GM10248 (cell line): ENCODE data around the gene TMEM201.

ENCODE experiments used
- CTCF ChIA-PET: fragments of 300-600 bp; sonication (Branson Sonifier 250); formaldehyde crosslinking; extraction: SDS; loops from one replicate; lab custom pipeline; 2021; ENCODE audit warnings: antibody characterized with exemption; lab: Yijun Ruan, JAX
- POLR2A ChIA-PET: fragments of 350-650 bp; sonication (Branson Sonifier 250); formaldehyde crosslinking; extraction: SDS; loops from one replicate; lab custom pipeline; 2020; ENCODE audit warnings: antibody characterized with exemption; lab: Yijun Ruan, JAX
- DNase-seq: peaks from one replicate; pipeline ENCODE4 v3.0.0; 2012; ENCODE audit errors: extremely low spot score
- TF ChIP-seq, protein P1 (sequence below): IDR thresholded peaks from 2 replicates; pipeline ENCODE4 v1.5.1; 2012; ENCODE audit warnings: mild to moderate bottlenecking, low read depth; ENCODE audit errors: extremely low read depth, missing control alignments, control extremely low read depth

Gene TMEM201

DNA sequence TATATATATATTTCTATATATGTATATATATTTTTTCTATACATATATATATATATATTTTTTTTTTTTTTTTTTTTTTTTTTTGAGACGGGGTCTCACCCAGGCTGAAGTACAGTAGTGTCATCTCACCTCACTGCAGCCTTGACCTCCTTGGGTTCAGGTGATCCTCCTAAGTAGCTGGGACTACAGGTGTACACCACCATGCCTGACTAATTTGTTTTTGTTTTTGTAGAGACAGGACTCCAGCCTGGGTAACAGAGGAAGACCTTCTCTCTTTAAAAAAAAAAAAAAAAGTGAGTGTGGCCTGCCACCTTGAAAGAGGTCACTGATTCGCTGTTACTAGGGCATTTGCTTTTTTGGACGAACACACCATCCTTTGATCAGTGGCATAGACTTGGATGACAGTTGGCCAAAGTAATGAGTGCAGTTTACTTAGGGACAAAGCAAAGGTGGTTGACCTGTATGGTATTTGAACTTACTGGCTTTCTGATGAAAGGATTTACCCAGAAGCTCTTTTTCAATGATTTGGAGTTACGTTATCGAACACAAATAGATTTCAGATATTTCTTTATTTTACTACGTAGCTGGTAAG, 38.7 kb upstream of the TMEM201 start:
- TF ChIP-seq, protein P1, sequence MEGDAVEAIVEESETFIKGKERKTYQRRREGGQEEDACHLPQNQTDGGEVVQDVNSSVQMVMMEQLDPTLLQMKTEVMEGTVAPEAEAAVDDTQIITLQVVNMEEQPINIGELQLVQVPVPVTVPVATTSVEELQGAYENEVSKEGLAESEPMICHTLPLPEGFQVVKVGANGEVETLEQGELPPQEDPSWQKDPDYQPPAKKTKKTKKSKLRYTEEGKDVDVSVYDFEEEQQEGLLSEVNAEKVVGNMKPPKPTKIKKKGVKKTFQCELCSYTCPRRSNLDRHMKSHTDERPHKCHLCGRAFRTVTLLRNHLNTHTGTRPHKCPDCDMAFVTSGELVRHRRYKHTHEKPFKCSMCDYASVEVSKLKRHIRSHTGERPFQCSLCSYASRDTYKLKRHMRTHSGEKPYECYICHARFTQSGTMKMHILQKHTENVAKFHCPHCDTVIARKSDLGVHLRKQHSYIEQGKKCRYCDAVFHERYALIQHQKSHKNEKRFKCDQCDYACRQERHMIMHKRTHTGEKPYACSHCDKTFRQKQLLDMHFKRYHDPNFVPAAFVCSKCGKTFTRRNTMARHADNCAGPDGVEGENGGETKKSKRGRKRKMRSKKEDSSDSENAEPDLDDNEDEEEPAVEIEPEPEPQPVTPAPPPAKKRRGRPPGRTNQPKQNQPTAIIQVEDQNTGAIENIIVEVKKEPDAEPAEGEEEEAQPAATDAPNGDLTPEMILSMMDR: no peak
- DNase-seq: no peak
- ChIA-PET CTCF (no interaction called here), POLR2A (no interaction called here)

DNA sequence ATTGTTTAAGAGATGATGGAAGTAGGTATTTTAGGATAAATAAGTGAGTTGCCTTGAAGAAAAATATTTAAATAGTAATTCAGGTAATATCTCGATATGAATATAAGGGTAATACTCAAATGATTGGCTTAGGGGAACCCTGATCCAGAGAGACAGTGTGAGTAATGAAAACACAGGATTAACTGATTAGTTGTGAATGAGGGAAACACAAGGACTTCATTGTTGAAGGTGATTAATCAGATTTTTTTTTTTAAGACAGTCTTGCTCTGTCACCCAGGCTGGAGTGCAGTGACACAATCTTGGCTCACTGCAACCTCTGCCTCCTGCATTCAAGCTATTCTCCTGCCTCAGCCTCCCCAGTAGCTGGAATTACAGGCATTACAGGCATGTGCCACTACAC, 36.7 kb upstream of the TMEM201 start:
- ChIA-PET POLR2A (no interaction called here), CTCF (interaction anchor here (1.0 to 1.3 kb wide), 2 partner anchors 13 to 22 kb away, joined by 3 read pairs; partner anchors contain the start of gene SLC25A33)
- no peak for DNase-seq
- TF ChIP-seq, protein P1: no peak

DNA sequence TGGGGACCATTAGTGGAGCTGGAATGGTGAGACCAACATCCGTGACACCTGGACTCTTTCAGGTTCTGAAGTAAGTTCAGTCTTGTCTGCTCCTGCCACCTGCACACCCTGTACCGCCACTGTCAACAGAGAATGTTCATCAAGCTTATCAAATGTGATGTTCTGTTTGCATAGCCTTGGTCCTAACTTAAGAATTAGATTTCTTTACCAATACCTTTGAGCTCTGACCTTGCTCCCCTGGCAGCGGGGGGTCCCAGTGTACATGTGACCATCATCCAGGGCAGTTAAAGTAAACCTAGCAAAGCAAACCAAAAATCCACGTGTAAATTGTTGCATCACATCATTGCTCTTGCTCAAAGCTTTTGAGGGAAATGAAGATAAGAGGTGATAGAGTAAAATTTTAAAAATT, 35.0 kb upstream of the TMEM201 start:
- ChIA-PET CTCF (interaction anchor here (1.4 to 2.6 kb wide), 7 partner anchors 9 to 656 kb away, joined by 3 to 8 read pairs (median 4); partner anchors contain the start of gene KIF1B), POLR2A (interaction anchor here (1.2 kb wide), 1 partner anchor 10 kb away, joined by 3 read pairs; no protein-coding TSS in a partner anchor)
- TF ChIP-seq, protein P1: no peak
- DNase-seq: no peak

DNA sequence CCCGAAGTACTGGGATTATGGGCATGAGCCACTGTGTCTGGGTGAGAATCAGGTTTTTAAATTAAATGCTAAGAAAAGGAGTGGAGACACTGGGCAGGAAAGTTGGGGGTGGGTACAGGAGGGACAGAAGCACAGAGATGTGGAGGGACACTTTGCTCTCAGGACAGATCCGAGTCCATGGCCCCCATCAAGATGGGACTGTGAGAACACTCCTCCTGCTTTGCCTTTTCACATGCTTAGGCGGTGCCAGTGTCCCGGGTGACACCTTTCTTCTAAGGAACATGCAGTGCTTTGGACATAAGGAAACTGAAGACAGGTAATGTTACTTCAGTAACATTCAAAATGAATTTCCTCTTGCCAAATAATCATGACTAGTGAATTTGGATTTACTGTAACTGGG, 32.8 kb upstream of the TMEM201 start:
- ChIA-PET POLR2A (no interaction called here), CTCF (no interaction called here)
- TF ChIP-seq, protein P1: no peak
- no peak for DNase-seq

DNA sequence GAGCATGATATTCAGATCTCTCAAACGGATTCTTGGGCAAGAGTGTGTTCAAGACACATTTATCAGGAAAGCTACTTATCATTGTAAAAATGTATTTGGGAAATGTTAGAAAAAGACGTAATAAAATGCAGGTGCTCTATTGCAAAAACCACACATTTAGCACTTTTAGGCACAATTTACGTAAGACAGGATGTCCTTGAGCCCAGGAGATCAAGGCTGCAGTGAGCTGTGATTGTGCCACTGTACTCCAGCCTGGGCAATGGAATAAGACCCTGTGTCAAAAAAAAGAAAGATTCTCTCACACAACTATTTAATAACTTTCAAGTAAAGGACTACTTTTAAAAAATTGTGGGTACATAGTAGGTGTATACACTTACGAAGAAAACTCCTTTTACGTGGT, 31.1 kb upstream of the TMEM201 start:
- ChIA-PET CTCF (interaction anchor here (1.3 kb wide), 1 partner anchor 31 kb away, joined by 5 read pairs; the partner anchor contains the start of gene TMEM201), POLR2A (no interaction called here)
- TF ChIP-seq, protein P1: no peak
- no peak for DNase-seq

DNA sequence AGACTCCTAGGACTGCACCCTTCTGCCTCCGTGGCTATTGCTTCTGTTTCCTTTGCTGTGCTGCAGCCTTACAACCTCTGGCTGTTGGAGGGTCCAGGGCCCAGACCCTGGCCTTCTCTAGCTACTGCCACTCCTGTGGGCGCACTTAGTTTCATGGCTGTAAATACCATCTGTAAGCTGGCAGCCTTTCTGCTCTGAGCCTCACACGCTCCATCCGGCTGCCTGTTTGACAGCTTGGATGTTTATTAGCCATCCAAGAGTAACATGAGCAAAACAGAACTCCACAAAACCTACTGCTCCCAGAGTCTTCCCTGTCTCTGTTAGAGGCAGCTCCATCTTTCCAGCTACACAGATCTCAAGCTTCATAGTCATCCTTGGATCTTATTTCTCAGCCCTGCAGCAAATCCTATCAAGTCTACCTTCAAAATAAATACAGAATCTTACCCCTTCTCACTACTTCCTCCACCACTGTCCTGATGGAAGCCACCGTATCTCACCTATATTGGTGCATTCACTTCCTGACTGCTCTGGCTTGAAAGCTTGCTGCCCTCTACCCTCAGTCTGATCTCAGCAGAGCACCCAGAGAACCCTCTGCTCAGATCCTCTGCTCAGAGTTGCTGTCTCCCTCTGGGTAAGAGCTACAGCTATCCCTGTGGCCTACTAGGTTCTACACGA, 30.3 kb upstream of the TMEM201 start:
- POLR2A ChIA-PET: no interaction called here
- CTCF ChIA-PET: interaction anchor here (1.5 kb wide), 1 partner anchor 30 kb away, joined by 4 read pairs; no protein-coding TSS in a partner anchor
- TF ChIP-seq, protein P1: no peak
- DNase-seq: no peak
